Stimulated activated CD8-positive, alpha-beta memory T cell treated with anti-CD3 and anti-CD28 coated beads, Interleukin-15, amount 100 ng/mL, for 1 hour (primary cell): ENCODE data around the gene CERT1.

ENCODE experiments used
- DNase-seq: peaks from one replicate; pipeline ENCODE4 v3.0.0-alpha.2; 2020; ENCODE audit warnings: low read depth

Gene CERT1

GRCh38 chr5:75405296-75405695, 106.1 kb downstream of the CERT1 start:
- DNase-seq, result no peak

GRCh38 chr5:75395277-75395676, 116.2 kb downstream of the CERT1 start:
- DNase-seq, result no peak

GRCh38 chr5:75389430-75389829, 122.0 kb downstream of the CERT1 start:
- DNase-seq, result no peak

- no peak for DNase-seq
Measured at GRCh38 chr5:75387806-75388205, 123.6 kb downstream of the CERT1 start.

GRCh38 chr5:75384218-75384617, 127.2 kb downstream of the CERT1 start:
- no peak for DNase-seq

GRCh38 chr5:75381456-75381855, 130.0 kb downstream of the CERT1 start:
- no peak for DNase-seq

GRCh38 chr5:75380099-75380498, 131.3 kb downstream of the CERT1 start:
- no peak for DNase-seq

- DNase-seq, result no peak
Measured at GRCh38 chr5:75375414-75375813, 136.0 kb downstream of the CERT1 start.

- DNase-seq, result no peak
Measured at GRCh38 chr5:75374394-75374814, 137.0 kb downstream of the CERT1 start.

GRCh38 chr5:75373862-75374261, 137.6 kb downstream of the CERT1 start:
- DNase-seq, result no peak

GRCh38 chr5:75368391-75368790, 143.0 kb downstream of the CERT1 start:
- no peak for DNase-seq

- no peak for DNase-seq
Measured at GRCh38 chr5:75367401-75367800, 144.0 kb downstream of the CERT1 start.

GRCh38 chr5:75366787-75367186, 144.6 kb downstream of the CERT1 start:
- no peak for DNase-seq

GRCh38 chr5:75365740-75366139, 145.7 kb downstream of the CERT1 start:
- DNase-seq, result no peak

- DNase-seq, result no peak
Measured at GRCh38 chr5:75364571-75365280, 146.7 kb downstream of the CERT1 start.

- DNase-seq, result no peak
Measured at GRCh38 chr5:75363726-75364495, 147.5 kb downstream of the CERT1 start.

GRCh38 chr5:75363111-75363510, 148.3 kb downstream of the CERT1 start:
- no peak for DNase-seq

- DNase-seq, result no peak
Measured at GRCh38 chr5:75362474-75362975, 148.9 kb downstream of the CERT1 start.

- DNase-seq, result no peak
Measured at GRCh38 chr5:75361310-75361709, 150.1 kb downstream of the CERT1 start.

- no peak for DNase-seq
Measured at GRCh38 chr5:75358117-75358516, 153.3 kb downstream of the CERT1 start.

GRCh38 chr5:75356719-75357118, 154.7 kb downstream of the CERT1 start:
- no peak for DNase-seq

GRCh38 chr5:75355236-75355635, 156.2 kb downstream of the CERT1 start:
- no peak for DNase-seq

GRCh38 chr5:75351139-75351926, 160.1 kb downstream of the CERT1 start:
- DNase-seq, result no peak
